ENCODE measurements around the gene GRID2.

DNA sequence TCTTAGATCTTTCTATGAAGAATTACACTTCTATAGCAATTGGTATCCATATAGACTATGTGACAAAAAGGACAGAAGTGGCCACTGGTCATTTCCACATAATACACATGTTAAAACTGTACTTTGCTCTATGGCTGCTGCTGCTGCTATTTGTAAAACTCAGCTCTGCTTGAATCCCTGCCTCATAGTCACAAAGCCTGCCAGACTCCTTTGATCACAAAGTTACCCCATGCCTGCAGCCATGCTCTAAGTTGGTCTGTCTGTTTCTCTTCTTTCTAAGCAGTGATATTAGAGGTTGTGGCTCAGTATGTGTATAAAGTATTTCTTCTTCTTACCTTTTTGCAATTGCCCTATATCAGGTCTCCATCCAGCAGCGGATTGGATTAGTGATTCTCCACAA, 210.9 kb downstream of the GRID2 start:
- TF ChIP-seq NR4A1 (CRISPR knock-in tag; IDR thresholded peaks at IDR 0.05) (no peak), NR4A1 (tag; IDR thresholded peaks at IDR 0.05) (no peak), BRD4 (IDR thresholded peaks at IDR 0.05) (no peak), ZNF23 (CRISPR knock-in tag; IDR thresholded peaks at IDR 0.05) (no peak), CBFB (CRISPR knock-in tag; IDR thresholded peaks at IDR 0.05) (no peak), CREM (IDR thresholded peaks at IDR 0.05; ENCODE audit: low read depth) (no peak), MTA2 (IDR thresholded peaks at IDR 0.05; ENCODE audit: low read depth) (no peak), POLR3A (IDR thresholded peaks at IDR 0.05; ENCODE audit: borderline replicate concordance, extremely low read depth, insufficient read depth, insufficient read length) (no peak), HDAC6 (IDR thresholded peaks at IDR 0.05; ENCODE audit: low read depth, low read length) (no peak), TAL1 (IDR thresholded peaks at IDR 0.05) (no peak), EP300 (IDR thresholded peaks at IDR 0.05; ENCODE audit: low read length) (no peak), ELF1 (tag; IDR thresholded peaks at IDR 0.05) (no peak)
- TF ChIP-seq, protein P1, sequence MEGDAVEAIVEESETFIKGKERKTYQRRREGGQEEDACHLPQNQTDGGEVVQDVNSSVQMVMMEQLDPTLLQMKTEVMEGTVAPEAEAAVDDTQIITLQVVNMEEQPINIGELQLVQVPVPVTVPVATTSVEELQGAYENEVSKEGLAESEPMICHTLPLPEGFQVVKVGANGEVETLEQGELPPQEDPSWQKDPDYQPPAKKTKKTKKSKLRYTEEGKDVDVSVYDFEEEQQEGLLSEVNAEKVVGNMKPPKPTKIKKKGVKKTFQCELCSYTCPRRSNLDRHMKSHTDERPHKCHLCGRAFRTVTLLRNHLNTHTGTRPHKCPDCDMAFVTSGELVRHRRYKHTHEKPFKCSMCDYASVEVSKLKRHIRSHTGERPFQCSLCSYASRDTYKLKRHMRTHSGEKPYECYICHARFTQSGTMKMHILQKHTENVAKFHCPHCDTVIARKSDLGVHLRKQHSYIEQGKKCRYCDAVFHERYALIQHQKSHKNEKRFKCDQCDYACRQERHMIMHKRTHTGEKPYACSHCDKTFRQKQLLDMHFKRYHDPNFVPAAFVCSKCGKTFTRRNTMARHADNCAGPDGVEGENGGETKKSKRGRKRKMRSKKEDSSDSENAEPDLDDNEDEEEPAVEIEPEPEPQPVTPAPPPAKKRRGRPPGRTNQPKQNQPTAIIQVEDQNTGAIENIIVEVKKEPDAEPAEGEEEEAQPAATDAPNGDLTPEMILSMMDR (IDR thresholded peaks at IDR 0.05 in 2 of 3, conservative IDR thresholded peaks at IDR 0.05 in 1 of 3; ENCODE audit: insufficient read depth in 2 of 3, low read depth in 1 of 3, low read length in 3 of 3) = no peak
- TF ChIP-seq, protein P2, sequence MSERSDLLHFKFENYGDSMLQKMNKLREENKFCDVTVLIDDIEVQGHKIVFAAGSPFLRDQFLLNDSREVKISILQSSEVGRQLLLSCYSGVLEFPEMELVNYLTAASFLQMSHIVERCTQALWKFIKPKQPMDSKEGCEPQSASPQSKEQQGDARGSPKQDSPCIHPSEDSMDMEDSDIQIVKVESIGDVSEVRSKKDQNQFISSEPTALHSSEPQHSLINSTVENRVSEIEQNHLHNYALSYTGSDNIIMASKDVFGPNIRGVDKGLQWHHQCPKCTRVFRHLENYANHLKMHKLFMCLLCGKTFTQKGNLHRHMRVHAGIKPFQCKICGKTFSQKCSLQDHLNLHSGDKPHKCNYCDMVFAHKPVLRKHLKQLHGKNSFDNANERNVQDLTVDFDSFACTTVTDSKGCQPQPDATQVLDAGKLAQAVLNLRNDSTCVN (CRISPR knock-in tag; IDR thresholded peaks at IDR 0.05) = no peak
- TF ChIP-seq, protein P3, sequence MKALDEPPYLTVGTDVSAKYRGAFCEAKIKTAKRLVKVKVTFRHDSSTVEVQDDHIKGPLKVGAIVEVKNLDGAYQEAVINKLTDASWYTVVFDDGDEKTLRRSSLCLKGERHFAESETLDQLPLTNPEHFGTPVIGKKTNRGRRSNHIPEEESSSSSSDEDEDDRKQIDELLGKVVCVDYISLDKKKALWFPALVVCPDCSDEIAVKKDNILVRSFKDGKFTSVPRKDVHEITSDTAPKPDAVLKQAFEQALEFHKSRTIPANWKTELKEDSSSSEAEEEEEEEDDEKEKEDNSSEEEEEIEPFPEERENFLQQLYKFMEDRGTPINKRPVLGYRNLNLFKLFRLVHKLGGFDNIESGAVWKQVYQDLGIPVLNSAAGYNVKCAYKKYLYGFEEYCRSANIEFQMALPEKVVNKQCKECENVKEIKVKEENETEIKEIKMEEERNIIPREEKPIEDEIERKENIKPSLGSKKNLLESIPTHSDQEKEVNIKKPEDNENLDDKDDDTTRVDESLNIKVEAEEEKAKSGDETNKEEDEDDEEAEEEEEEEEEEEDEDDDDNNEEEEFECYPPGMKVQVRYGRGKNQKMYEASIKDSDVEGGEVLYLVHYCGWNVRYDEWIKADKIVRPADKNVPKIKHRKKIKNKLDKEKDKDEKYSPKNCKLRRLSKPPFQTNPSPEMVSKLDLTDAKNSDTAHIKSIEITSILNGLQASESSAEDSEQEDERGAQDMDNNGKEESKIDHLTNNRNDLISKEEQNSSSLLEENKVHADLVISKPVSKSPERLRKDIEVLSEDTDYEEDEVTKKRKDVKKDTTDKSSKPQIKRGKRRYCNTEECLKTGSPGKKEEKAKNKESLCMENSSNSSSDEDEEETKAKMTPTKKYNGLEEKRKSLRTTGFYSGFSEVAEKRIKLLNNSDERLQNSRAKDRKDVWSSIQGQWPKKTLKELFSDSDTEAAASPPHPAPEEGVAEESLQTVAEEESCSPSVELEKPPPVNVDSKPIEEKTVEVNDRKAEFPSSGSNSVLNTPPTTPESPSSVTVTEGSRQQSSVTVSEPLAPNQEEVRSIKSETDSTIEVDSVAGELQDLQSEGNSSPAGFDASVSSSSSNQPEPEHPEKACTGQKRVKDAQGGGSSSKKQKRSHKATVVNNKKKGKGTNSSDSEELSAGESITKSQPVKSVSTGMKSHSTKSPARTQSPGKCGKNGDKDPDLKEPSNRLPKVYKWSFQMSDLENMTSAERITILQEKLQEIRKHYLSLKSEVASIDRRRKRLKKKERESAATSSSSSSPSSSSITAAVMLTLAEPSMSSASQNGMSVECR (CRISPR knock-in tag; IDR thresholded peaks at IDR 0.05) = no peak
